IMR-90 (cell line): ENCODE data around the gene TBC1D8. TPM values are rescaled to one million over a fixed set of nuclear protein-coding genes. Genes with fewer than 3 reads are reported as not detected.

Source experiments
- ATAC-seq: fragments of 200-7000 bp; cut with Tn5 transposase; 2 replicates; pipeline ENCODE4 v1.9.1; 2020; ENCODE audit warnings: low read depth, mild to moderate bottlenecking, moderate library complexity
- BruUV-seq: library from RNA; stranded (reverse); fragments of 400-500 nt; replicated peaks from 2 replicates; lab custom pipeline; 2021; lab: Mats Ljungman, UMichigan
- CTCF ChIA-PET: fragments of 300-600 bp; formaldehyde crosslinking; extraction: SDS; loops from one replicate; lab custom pipeline; 2021; ENCODE audit warnings: antibody characterized with exemption; lab: Yijun Ruan, JAX
- POLR2A ChIA-PET: fragments of 300-600 bp; sonication (Branson Sonifier 250); formaldehyde crosslinking; loops from one replicate; lab custom pipeline; 2022; ENCODE audit warnings: antibody characterized with exemption; ENCODE audit not compliant: unreplicated experiment; lab: Charles Lee
- DNase-seq: peaks from one replicate; pipeline ENCODE4 v3.0.0; 2013
- H2AFZ ChIP-seq: replicated peaks from 2 replicates; pipeline ENCODE3; 2013; ENCODE audit warnings: low read length, mild to moderate bottlenecking; ENCODE audit not compliant: poor library complexity
- H2AK5ac ChIP-seq: 2 replicates; pipeline ENCODE4 v1.6.1; 2013; ENCODE audit warnings: low read depth, low read length, inconsistent platforms
- H2AK9ac ChIP-seq: replicated peaks from 2 replicates; pipeline ENCODE3; 2013; ENCODE audit warnings: mild to moderate bottlenecking, low read depth, low read length, moderate library complexity; ENCODE audit not compliant: poor library complexity
- H2BK120ac ChIP-seq: 2 replicates; pipeline ENCODE4 v1.6.1; 2013; ENCODE audit warnings: low read depth, low read length, inconsistent platforms
- H2BK15ac ChIP-seq: 3 replicates; pipeline ENCODE4 v1.6.1; 2013; ENCODE audit warnings: low read depth, low read length, inconsistent platforms
- H2BK20ac ChIP-seq: 2 replicates; pipeline ENCODE4 v1.6.1; 2013; ENCODE audit warnings: low read depth, mild to moderate bottlenecking, inconsistent platforms, low read length, moderate library complexity
- H2BK5ac ChIP-seq: 2 replicates; pipeline ENCODE4 v1.6.1; 2013; ENCODE audit warnings: mild to moderate bottlenecking, low read depth, low read length, inconsistent platforms; ENCODE audit not compliant: poor library complexity, severe bottlenecking
- H3K14ac ChIP-seq: replicated peaks from 2 replicates; pipeline ENCODE4 v1.6.1; 2013; ENCODE audit warnings: low read depth, low read length, inconsistent platforms
- H3K18ac ChIP-seq: 2 replicates; pipeline ENCODE4 v1.6.1; 2013; ENCODE audit warnings: low read depth, low read length, control low read depth
- H3K23ac ChIP-seq: 2 replicates; pipeline ENCODE4 v1.6.1; 2013; ENCODE audit warnings: low read depth, low read length, inconsistent platforms
- H3K27ac ChIP-seq: 2 replicates; pipeline ENCODE4 v1.5.1; 2013; ENCODE audit warnings: mild to moderate bottlenecking, control low read depth, low read length; ENCODE audit not compliant: insufficient read depth
- H3K27me3 ChIP-seq: 2 replicates; pipeline ENCODE4 v1.6.1; 2013; ENCODE audit warnings: low read length; ENCODE audit not compliant: control insufficient read depth, insufficient read depth
- H3K36me3 ChIP-seq: 2 replicates; pipeline ENCODE4 v1.6.1; 2013; ENCODE audit warnings: low read length, mixed read lengths; ENCODE audit not compliant: control insufficient read depth, insufficient read depth
- H3K4ac ChIP-seq: 2 replicates; pipeline ENCODE4 v1.6.1; 2013; ENCODE audit warnings: low read depth, low read length, inconsistent platforms
- H3K4me1 ChIP-seq: 2 replicates; pipeline ENCODE4 v1.6.1; 2013; ENCODE audit warnings: low read length, mixed read lengths; ENCODE audit not compliant: control insufficient read depth, insufficient read depth
- H3K4me2 ChIP-seq: 2 replicates; pipeline ENCODE4 v1.6.1; 2013; ENCODE audit warnings: low read depth, mild to moderate bottlenecking, control low read depth, low read length, moderate library complexity
- H3K4me3 ChIP-seq: 2 replicates; pipeline ENCODE4 v1.5.1; 2013; ENCODE audit warnings: low read depth, mild to moderate bottlenecking, control low read depth, low read length, moderate library complexity; ENCODE audit not compliant: insufficient read depth
- H3K56ac ChIP-seq: 2 replicates; pipeline ENCODE4 v1.6.1; 2013; ENCODE audit warnings: low read length, inconsistent platforms; ENCODE audit not compliant: insufficient read depth; ENCODE audit errors: extremely low read depth
- H3K79me1 ChIP-seq, 2 experiments: 2 replicates each; pipeline ENCODE4 v1.6.1; 2013; ENCODE audit warnings: low read length in 2 of 2, inconsistent platforms in 1 of 2, low read depth in 1 of 2
- H3K9ac ChIP-seq: 2 replicates; pipeline ENCODE4 v1.6.1; 2013; ENCODE audit warnings: low read depth, low read length, control low read depth
- H3K9me1 ChIP-seq: 2 replicates; pipeline ENCODE4 v1.6.1; 2013; ENCODE audit warnings: low read length, inconsistent platforms; ENCODE audit not compliant: insufficient read depth
- H3K9me3 ChIP-seq: 2 replicates; pipeline ENCODE4 v1.6.1; 2013; ENCODE audit warnings: low read length; ENCODE audit not compliant: control insufficient read depth, insufficient read depth
- H4K20me1 ChIP-seq: 2 replicates; pipeline ENCODE4 v1.6.1; 2013; ENCODE audit warnings: low read length, inconsistent platforms; ENCODE audit not compliant: insufficient read depth
- H4K5ac ChIP-seq: 2 replicates; pipeline ENCODE4 v1.6.1; 2013; ENCODE audit warnings: mild to moderate bottlenecking, low read depth, low read length, control low read depth
- H4K8ac ChIP-seq, 2 experiments: 2 replicates each; pipeline ENCODE4 v1.6.1; 2013; ENCODE audit warnings: low read depth in 2 of 2, low read length in 2 of 2, control low read depth in 1 of 2, inconsistent platforms in 1 of 2
- H4K91ac ChIP-seq: 2 replicates; pipeline ENCODE4 v1.6.1; 2013; ENCODE audit warnings: low read depth, low read length, inconsistent platforms; ENCODE audit not compliant: insufficient read depth
- MAFK ChIP-seq: IDR thresholded peaks from 2 replicates; pipeline ENCODE4 v1.6.1; 2012; ENCODE audit warnings: low read depth, low read length, improper control_type of control experiment
- SMC3 ChIP-seq: fragments of 150-350 bp; IDR thresholded peaks from 2 replicates; pipeline ENCODE4 v1.6.1; 2016; ENCODE audit warnings: low read depth, mild to moderate bottlenecking, antibody characterized with exemption, low read length, moderate library complexity
- WGBS, 2 experiments: methylation state at CpG; one replicate each; pipeline versions ENCODE4 v1.1.5 to v1.1.7; 2013; ENCODE audit warnings: missing lambda C conversion rate in 2 of 2; ENCODE audit not compliant: insufficient read length in 1 of 2; ENCODE audit errors: extremely low coverage in 2 of 2; 5-methylcytosine and 5-hydroxymethylcytosine counted together
- dilution Hi-C: fragments of 300-500 bp; cut with HindIII; formaldehyde crosslinking; loops from one replicate; pipeline ENCODE4 v1.14.3; 2018; ENCODE audit warnings: low sequenced_read_pairs; ENCODE audit not compliant: unreplicated experiment
- in situ Hi-C: fragments of 300-500 bp; cut with MboI; formaldehyde crosslinking; loops from 3 replicates; pipeline ENCODE4 v1.14.3; 2019; ENCODE audit warnings: low sequenced_read_pairs, inconsistent platforms, mixed read lengths
- intact Hi-C: fragments of 100-400 bp; cut with micrococcal nuclease; formaldehyde crosslinking; loops from 2 replicates; pipeline ENCODE4 v1.10.0; 2022
- polyA plus RNA-seq, 3 experiments: library from polyadenylated mRNA; depleted of rRNA; stranded (reverse); fragments of >200 nt; gene quantifications; 2 replicates each; pipeline ENCODE4 v1.2.3, GENCODE V29; 2012; ENCODE audit warnings: low replicate concordance in 1 of 3
- total RNA-seq: library from RNA; depleted of rRNA; stranded (reverse); fragments of >200 nt; gene quantifications from 2 replicates; pipeline ENCODE4 v1.2.3, GENCODE V29; 2012

Gene TBC1D8
- total and polyA plus RNA-seq, 2 of the 4 experiments (the other 2 are of a cell fraction) = 1.3 to 1.5 TPM

DNA sequence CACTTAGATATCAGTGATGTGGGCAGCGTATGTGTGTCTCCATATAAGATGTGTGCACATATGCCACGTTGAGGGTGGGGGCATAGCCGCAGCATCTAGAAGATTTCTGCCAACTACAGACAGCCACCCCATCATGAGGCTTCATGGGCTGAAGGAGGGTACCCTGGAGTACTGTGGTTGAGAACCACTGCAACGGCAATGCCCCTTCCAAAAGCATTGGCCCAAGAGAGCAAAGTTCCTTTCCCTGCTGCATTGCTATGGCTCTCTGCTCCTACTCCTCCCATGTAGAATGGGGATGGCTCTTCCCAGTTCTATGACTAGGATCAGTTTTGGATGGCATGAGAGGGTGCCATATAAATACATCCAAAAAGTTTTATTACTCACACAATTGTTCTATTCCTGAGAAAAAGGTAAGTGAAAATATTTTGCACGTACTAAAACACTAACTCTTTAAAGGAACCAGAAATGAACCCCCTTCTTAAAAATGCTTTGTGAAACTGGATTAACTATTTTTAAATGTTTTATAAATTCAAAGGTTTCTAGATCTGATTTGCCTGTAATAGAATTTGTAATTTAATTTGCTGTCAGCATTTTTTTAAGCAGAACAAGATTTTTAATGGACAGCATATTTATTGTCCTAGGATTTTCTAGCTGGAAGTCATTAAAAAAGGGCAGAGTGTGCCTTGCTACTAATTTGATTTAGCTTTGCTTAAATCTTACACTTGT lies 153.5 kb downstream of the TBC1D8 start:
- Histone ChIP-seq H2BK15ac (no peak overlapping the region), H3K4me2 (no peak overlapping the region), H3K79me1 (0 out of 4 replicates have a peak, but pooled peaks cover 0 to 5% of the 10 kb centered on the region in 2 experiments), H3K9me1 (peaks cover 10% of the 10 kb centered on the region; the same call in 1 of the 2 replicates), H4K91ac (no peak overlapping the region), H3K23ac (no peak overlapping the region), H2AK9ac (no peak overlapping the region), H3K14ac (no peak overlapping the region), H3K18ac (no peak overlapping the region), H2BK120ac (no peak overlapping the region), H2BK5ac (no peak overlapping the region), H3K4me1 (peaks cover 4% of the 10 kb centered on the region), H3K56ac (no peak overlapping the region), H3K9me3 (no peaks in the 10 kb centered on the region), H3K4me3 (no peak overlapping the region), H3K9ac (no peak overlapping the region), H3K27ac (no peak overlapping the region), H2BK20ac (no peak overlapping the region), H4K20me1 (peaks cover 5% of the 10 kb centered on the region), H3K4ac (no peak overlapping the region), H3K27me3 (no peaks in the 10 kb centered on the region), H2AK5ac (no peak overlapping the region), H3K36me3 (peaks cover 9% of the 10 kb centered on the region), H4K8ac (no peak overlapping the region), H2AFZ (no peak overlapping the region), H4K5ac (no peak overlapping the region)
- intact Hi-C loops (no loop called here), in situ Hi-C loops (no loop called here), dilution Hi-C loops (no loop called here)
- WGBS, 2 experiments = no CpG with 5 or more reads among the region's 5 CpGs
- no peak for DNase-seq
- ChIA-PET POLR2A (no interaction called here), CTCF (no interaction called here)
- no TSS peak for BruUV-seq
- TF ChIP-seq SMC3 = no peak
- peak; percentile 57 for TF ChIP-seq MAFK
- no peak for ATAC-seq
